IPS-15b (cell line): ENCODE data around the gene CNIH1.
"Not testable (repeated sequence)": the region's sequence is repeated elsewhere in the genome, so short reads cannot be mapped to it uniquely, and the experiment has no call there.

ENCODE experiments used
- H3K27me3 ChIP-seq: one replicate; pipeline ENCODE4 v1.6.1; 2013; ENCODE audit warnings: low read length; ENCODE audit not compliant: control insufficient read depth, insufficient read depth
- H3K36me3 ChIP-seq: one replicate; pipeline ENCODE4 v1.6.1; 2013; ENCODE audit warnings: low read length; ENCODE audit not compliant: control insufficient read depth, insufficient read depth
- H3K4me1 ChIP-seq: one replicate; pipeline ENCODE4 v1.6.1; 2013; ENCODE audit warnings: mild to moderate bottlenecking, low read length; ENCODE audit not compliant: control insufficient read depth, insufficient read depth
- H3K4me3 ChIP-seq: one replicate; pipeline ENCODE4 v1.5.1; 2013; ENCODE audit warnings: low read depth, low read length
- H3K9ac ChIP-seq: one replicate; pipeline ENCODE4 v1.6.1; 2013; ENCODE audit warnings: low read depth, mild to moderate bottlenecking, low read length
- H3K9me3 ChIP-seq: one replicate; pipeline ENCODE4 v1.6.1; 2013; ENCODE audit warnings: mild to moderate bottlenecking, low read length; ENCODE audit not compliant: control insufficient read depth, insufficient read depth

Gene CNIH1

GRCh38 chr14:54444681-54445080 is 3.5 kb upstream of the CNIH1 start:
- Histone ChIP-seq H3K36me3 (no peaks in the 10 kb centered on the region), H3K4me1 (peaks cover 3% of the 10 kb centered on the region), H3K27me3 (no peaks in the 10 kb centered on the region), H3K4me3 (no peak overlapping the region), H3K9ac (no peak overlapping the region), H3K9me3 (no peaks in the 10 kb centered on the region)

- H3K36me3 ChIP-seq: no peaks in the 10 kb centered on the region
- H3K9ac ChIP-seq: no peak overlapping the region
- no peaks in the 10 kb centered on the region for H3K27me3 ChIP-seq
- peaks cover 3% of the 10 kb centered on the region for H3K4me1 ChIP-seq
- no peaks in the 10 kb centered on the region for H3K9me3 ChIP-seq
- H3K4me3 ChIP-seq: no peak overlapping the region
Measured at GRCh38 chr14:54443981-54444380, 2.8 kb upstream of the CNIH1 start.

DNA sequence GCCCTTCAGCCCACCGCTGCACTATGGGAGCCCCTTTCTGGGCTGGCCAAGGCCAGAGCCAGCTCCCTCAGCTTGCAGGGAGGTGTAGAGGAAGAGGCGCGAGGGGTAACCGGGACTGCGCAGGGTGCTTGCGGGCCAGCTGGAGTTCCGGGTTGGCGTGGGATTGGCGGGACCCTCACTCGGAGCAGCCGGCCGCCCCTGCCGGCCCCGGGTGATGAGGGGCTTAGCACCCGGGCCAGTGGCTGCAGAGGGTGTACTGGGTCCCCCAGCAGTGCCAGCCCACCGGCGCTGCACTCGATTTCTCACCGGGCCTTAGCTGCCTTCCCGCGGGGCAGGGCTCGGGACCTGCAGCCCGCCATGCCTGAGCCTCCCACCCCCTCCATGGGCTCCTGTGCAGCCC is 1.8 kb upstream of the CNIH1 start:
- not testable (repeated sequence) for H3K4me3 ChIP-seq, H3K9me3 ChIP-seq, H3K36me3 ChIP-seq, H3K9ac ChIP-seq, H3K4me1 ChIP-seq, H3K27me3 ChIP-seq

- Histone ChIP-seq H3K4me1 (peaks cover 14% of the 10 kb centered on the region), H3K4me3 (peak overlapping the region; percentile 62), H3K27me3 (no peaks in the 10 kb centered on the region), H3K9ac (peak overlapping the region; percentile 76), H3K9me3 (no peaks in the 10 kb centered on the region), H3K36me3 (no peaks in the 10 kb centered on the region)
Measured at GRCh38 chr14:54440476-54440872, 700 bp downstream of the CNIH1 start.

GRCh38 chr14:54440037-54440436 is 1.1 kb downstream of the CNIH1 start:
- H3K9ac ChIP-seq: peak overlapping the region; percentile 76
- H3K36me3 ChIP-seq: no peaks in the 10 kb centered on the region
- peaks cover 14% of the 10 kb centered on the region for H3K4me1 ChIP-seq
- peak overlapping the region; percentile 62 for H3K4me3 ChIP-seq
- H3K9me3 ChIP-seq: no peaks in the 10 kb centered on the region
- H3K27me3 ChIP-seq: no peaks in the 10 kb centered on the region

GRCh38 chr14:54438703-54439102 is 2.5 kb downstream of the CNIH1 start:
- Histone ChIP-seq H3K4me3 (peak overlapping the region; percentile 7), H3K9ac (no peak overlapping the region)

GRCh38 chr14:54437954-54438353 is 3.2 kb downstream of the CNIH1 start:
- not testable (repeated sequence) for H3K4me3 ChIP-seq, H3K9ac ChIP-seq, H3K9me3 ChIP-seq, H3K27me3 ChIP-seq, H3K36me3 ChIP-seq
- H3K4me1 ChIP-seq: peaks cover 17% of the 10 kb centered on the region

More at GRCh38 chr14:54438703-54439102, 2.5 kb downstream of the CNIH1 start:
- peaks cover 14% of the 10 kb centered on the region for H3K4me1 ChIP-seq
- no peaks in the 10 kb centered on the region for H3K9me3 ChIP-seq
- no peaks in the 10 kb centered on the region for H3K36me3 ChIP-seq
- no peaks in the 10 kb centered on the region for H3K27me3 ChIP-seq

DNA sequence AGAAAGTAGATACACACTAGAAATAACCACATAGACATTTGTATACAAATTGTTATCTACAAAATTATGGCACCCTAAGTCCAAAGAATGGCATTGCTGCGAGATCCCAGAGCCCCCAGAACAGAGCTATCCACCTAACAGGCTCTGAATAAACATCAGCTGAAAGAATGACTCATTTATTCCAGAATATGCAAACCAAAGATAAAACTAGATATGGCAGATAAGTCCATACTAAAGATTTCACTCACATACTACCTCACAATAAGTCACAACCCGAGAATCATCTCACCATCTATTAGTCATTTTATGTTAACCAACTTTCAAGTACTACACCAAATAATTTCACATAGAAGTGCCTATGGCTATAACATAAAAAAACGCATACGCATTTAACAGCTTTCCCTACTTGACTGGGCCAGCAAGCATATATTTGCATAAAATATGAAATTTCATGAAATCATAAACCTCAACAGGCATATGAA is 5.6 kb downstream of the CNIH1 start:
- no peaks in the 10 kb centered on the region for H3K9me3 ChIP-seq
- H3K4me3 ChIP-seq: no peak overlapping the region
- no peaks in the 10 kb centered on the region for H3K27me3 ChIP-seq
- H3K4me1 ChIP-seq: peaks cover 15% of the 10 kb centered on the region
- H3K9ac ChIP-seq: no peak overlapping the region
- no peaks in the 10 kb centered on the region for H3K36me3 ChIP-seq

DNA sequence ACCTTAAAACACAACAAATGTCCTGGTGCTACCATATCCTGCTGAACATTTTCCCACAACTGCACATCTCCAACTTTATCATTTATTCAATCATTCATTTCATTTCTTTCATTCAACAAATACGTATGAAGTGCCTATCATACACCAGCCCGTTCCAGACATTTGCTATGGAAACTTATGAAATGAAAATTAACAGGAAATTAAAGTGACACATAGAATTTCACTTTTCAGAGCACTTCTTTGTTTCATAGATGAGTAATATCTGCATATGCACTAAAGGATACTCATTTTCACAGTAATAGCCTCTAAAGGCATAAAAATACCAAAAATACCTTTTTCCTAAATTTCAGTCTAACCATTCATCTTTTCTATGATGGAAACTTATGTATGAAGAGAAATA is 12.6 kb downstream of the CNIH1 start:
- Histone ChIP-seq H3K36me3 (peaks cover 7% of the 10 kb centered on the region), H3K9ac (no peak overlapping the region), H3K4me3 (no peak overlapping the region), H3K4me1 (peaks cover 4% of the 10 kb centered on the region), H3K9me3 (no peaks in the 10 kb centered on the region), H3K27me3 (no peaks in the 10 kb centered on the region)

- no peak overlapping the region for H3K9ac ChIP-seq
- H3K9me3 ChIP-seq: no peaks in the 10 kb centered on the region
- peaks cover under 1% of the 10 kb centered on the region for H3K4me1 ChIP-seq
- H3K4me3 ChIP-seq: no peak overlapping the region
- peaks cover 7% of the 10 kb centered on the region for H3K36me3 ChIP-seq
- no peaks in the 10 kb centered on the region for H3K27me3 ChIP-seq
Measured at GRCh38 chr14:54427871-54428270, 13.3 kb downstream of the CNIH1 start.

- no peak overlapping the region for H3K4me3 ChIP-seq
- H3K9ac ChIP-seq: no peak overlapping the region
- peaks cover 7% of the 10 kb centered on the region for H3K36me3 ChIP-seq
- H3K4me1 ChIP-seq: no peaks in the 10 kb centered on the region
- no peaks in the 10 kb centered on the region for H3K9me3 ChIP-seq
- H3K27me3 ChIP-seq: no peaks in the 10 kb centered on the region
Measured at GRCh38 chr14:54425537-54426274, 15.5 kb downstream of the CNIH1 start.

DNA sequence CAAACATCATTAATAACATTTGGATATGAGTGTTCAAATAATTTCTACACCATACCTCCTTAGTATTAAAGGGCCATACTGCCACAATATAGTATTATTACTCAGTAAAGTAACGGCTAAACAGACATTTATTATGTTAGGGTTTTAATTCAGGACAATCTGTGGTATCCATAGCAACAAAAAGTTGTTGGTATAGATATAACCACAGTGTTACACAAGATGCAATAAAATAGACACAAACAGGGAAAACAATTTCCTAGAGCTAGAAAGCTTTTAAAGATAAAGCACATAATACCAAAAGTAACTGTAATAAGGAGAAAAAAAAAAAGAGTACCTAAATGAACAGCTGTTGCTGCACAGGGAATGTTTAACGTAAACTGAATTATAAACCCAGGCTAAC is 16.1 kb downstream of the CNIH1 start:
- Histone ChIP-seq H3K36me3 (peaks cover 7% of the 10 kb centered on the region), H3K4me3 (no peak overlapping the region), H3K9ac (no peak overlapping the region), H3K4me1 (no peaks in the 10 kb centered on the region), H3K27me3 (no peaks in the 10 kb centered on the region), H3K9me3 (no peaks in the 10 kb centered on the region)
